Esophagus muscularis mucosa (tissue), 3 donors: Measurements from ENCODE around the gene LRMDA.

Experiments used
- CTCF ChIP-seq, 3 experiments: fragments of 200-600 bp in 2 of 3; fragments of 450-650 bp in 1 of 3; sonication (generic) in 2 of 3; IDR thresholded peaks; one replicate each; pipeline ENCODE4 v1.5.1; 2017 to 2019; ENCODE audit warnings: antibody characterized with exemption in 3 of 3, mild to moderate bottlenecking in 2 of 3, moderate library complexity in 1 of 3
- POLR2A ChIP-seq: fragments of 450-650 bp; IDR thresholded peaks from one replicate; pipeline ENCODE4 v1.6.1; 2017; ENCODE audit warnings: antibody characterized with exemption, moderate library complexity, mild to moderate bottlenecking, low read depth

GRCh38 chr10:75646916-75647315, 215.5 kb downstream of the LRMDA start:
- TF ChIP-seq CTCF (IDR thresholded peaks at IDR 0.05) = no peak
- no peak for TF ChIP-seq POLR2A
